ENCODE results near the gene TOP2B. TPM values are rescaled to one million over a fixed set of nuclear protein-coding genes. Genes with fewer than 3 reads are reported as not detected.

Gene TOP2B
- total and polyA plus RNA-seq, 4 donors: 32.7 to 260 (median 56.2) TPM

DNA sequence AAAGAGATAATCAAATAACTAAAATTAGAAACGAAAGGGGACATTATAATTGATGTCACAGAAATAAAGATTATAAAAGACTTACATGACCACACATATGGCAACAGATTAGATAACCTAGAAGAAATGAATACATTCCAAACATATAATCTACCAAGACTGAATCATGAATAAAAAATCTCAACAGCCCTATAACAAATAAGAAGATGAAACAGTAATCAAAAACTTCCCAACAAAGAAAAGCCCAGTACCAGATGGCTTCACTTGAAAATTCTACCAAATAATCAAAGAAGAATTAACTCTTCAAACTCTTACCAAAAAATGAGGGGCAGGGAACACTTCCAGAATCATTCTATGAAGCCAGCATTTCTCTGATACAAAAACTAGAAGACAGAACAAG is 11.8 kb downstream of the TOP2B start:
- DNase-seq: no peak
- Histone ChIP-seq H3K27ac (ENCODE audit: low read depth in 1 of 2, low read length in 1 of 2) (no peak overlapping the region), H3K27me3 (ENCODE audit: control insufficient read depth in 3 of 3, insufficient read depth in 3 of 3, low read length in 2 of 3) (no peaks in the 10 kb centered on the region), H3K36me3 (ENCODE audit: control insufficient read depth in 4 of 4, insufficient read depth in 4 of 4, low read length in 4 of 4) (peaks cover 0 to 6% (median 1%) of the 10 kb centered on the region in 4 donors), H3K9ac (ENCODE audit: insufficient read depth in 1 of 2, low read length in 2 of 2) (no peak overlapping the region), H3K4me1 (ENCODE audit: control insufficient read depth in 5 of 5, insufficient read depth in 5 of 5, low read length in 5 of 5) (peaks cover 0 to 16% (median 0%) of the 10 kb centered on the region in 5 donors), H3K9me3 (ENCODE audit: control insufficient read depth in 4 of 4, insufficient read depth in 3 of 4, low read length in 3 of 4) (peaks cover 0 to 12% (median under 1%) of the 10 kb centered on the region in 4 donors), H3K4me3 (no peak overlapping the region)
- TF ChIP-seq, protein P1, sequence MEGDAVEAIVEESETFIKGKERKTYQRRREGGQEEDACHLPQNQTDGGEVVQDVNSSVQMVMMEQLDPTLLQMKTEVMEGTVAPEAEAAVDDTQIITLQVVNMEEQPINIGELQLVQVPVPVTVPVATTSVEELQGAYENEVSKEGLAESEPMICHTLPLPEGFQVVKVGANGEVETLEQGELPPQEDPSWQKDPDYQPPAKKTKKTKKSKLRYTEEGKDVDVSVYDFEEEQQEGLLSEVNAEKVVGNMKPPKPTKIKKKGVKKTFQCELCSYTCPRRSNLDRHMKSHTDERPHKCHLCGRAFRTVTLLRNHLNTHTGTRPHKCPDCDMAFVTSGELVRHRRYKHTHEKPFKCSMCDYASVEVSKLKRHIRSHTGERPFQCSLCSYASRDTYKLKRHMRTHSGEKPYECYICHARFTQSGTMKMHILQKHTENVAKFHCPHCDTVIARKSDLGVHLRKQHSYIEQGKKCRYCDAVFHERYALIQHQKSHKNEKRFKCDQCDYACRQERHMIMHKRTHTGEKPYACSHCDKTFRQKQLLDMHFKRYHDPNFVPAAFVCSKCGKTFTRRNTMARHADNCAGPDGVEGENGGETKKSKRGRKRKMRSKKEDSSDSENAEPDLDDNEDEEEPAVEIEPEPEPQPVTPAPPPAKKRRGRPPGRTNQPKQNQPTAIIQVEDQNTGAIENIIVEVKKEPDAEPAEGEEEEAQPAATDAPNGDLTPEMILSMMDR (IDR thresholded peaks at IDR 0.05; ENCODE audit: control extremely low read depth, extremely low read depth): no peak
- WGBS, 2 donors: 63 to 88% methylated on average over 1 of the region's 1 CpG
- ATAC-seq (ENCODE audit: insufficient read depth, low FRiP score): no peak

DNA sequence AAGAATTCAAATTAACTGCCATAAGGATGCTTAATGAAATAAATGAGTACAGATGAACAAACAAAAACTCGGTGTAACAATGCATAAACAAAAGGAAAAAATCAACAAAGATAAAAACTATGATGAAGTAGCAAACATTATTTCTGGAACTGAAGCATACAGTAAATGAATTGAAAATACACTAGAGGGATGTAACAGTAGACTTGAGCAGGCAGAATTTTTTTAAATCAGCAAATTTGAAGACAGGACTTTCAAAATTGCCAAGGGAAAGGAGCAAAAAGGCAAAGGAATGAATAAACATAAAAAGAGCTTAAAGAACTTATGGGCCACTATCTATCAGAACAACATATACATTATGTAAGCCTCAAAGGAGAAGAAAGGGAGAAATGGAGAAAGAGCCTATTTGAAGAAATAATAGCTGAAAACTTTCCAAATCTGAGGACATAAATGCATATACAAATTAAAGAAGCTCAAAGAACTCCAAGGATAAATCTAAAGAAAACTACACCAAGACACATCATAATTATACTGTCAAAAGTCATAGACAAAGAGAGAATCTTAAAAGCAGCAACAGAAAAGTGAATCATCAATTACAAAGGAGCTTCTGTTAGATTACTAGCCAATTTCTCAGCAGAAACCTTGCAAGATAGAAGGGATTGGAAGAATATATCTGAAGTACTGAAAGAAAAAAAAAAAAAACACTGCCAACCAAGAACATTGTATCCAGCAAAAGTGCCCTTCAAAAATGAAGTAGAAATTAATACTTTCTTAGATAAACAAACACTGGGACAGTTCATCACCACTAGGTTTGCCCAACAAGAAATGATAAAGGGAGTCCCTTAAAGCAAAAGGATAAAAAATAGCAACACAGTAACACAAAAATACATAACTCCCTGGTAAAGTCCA is 15.5 kb downstream of the TOP2B start:
- Histone ChIP-seq H3K4me1 (ENCODE audit: control insufficient read depth in 5 of 5, insufficient read depth in 5 of 5, low read length in 5 of 5) (peaks cover 0 to 9% (median 0%) of the 10 kb centered on the region in 5 donors), H3K36me3 (ENCODE audit: control insufficient read depth in 4 of 4, insufficient read depth in 4 of 4, low read length in 4 of 4) (peaks cover 0 to 6% (median under 1%) of the 10 kb centered on the region in 4 donors), H3K9ac (ENCODE audit: insufficient read depth in 1 of 2, low read length in 2 of 2) (no peak overlapping the region), H3K27ac (ENCODE audit: low read depth in 1 of 2, low read length in 1 of 2) (no peak overlapping the region), H3K9me3 (ENCODE audit: control insufficient read depth in 4 of 4, insufficient read depth in 3 of 4, low read length in 3 of 4) (peaks cover 0 to 12% (median under 1%) of the 10 kb centered on the region in 4 donors), H3K27me3 (ENCODE audit: control insufficient read depth in 3 of 3, insufficient read depth in 3 of 3, low read length in 2 of 3) (no peaks in the 10 kb centered on the region), H3K4me3 (no peak overlapping the region)
- DNase-seq (peak in 1 of 3 donors; percentile 7), ATAC-seq (ENCODE audit: insufficient read depth, low FRiP score) (no peak)
- 80 to 82% methylated on average over 1 of the region's 1 CpG for WGBS, 2 donors
- TF ChIP-seq, protein P1 (IDR thresholded peaks at IDR 0.05; ENCODE audit: control extremely low read depth, extremely low read depth): no peak

DNA sequence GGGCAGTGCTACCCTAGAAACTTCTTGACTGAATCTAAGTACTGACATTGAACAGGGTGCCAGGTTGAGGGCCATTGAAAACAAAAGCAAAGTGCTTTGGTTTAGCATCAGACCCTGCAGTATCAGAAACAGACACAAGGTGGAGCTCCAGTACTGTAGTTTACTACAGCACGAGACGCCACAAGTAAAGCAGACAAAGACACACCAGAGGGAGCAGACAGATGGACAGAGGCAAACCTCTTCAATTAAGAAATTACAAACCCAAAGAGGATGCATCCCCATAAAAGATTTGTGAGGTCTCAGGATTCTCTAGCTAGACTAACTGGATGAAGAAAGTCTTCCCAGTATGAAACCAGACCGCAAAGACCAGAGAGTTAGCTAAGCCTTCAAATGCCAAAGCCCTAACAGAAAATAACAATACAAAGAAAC is 16.6 kb downstream of the TOP2B start:
- WGBS, 2 donors: 41 to 43% methylated on average over 3 of the region's 3 CpGs
- peaks cover 0 to 4% (median 0%) of the 10 kb centered on the region in 5 donors for H3K4me1 ChIP-seq (ENCODE audit: control insufficient read depth in 5 of 5, insufficient read depth in 5 of 5, low read length in 5 of 5)
- H3K27me3 ChIP-seq (ENCODE audit: control insufficient read depth in 3 of 3, insufficient read depth in 3 of 3, low read length in 2 of 3): no peaks in the 10 kb centered on the region
- no peak overlapping the region for H3K27ac ChIP-seq (ENCODE audit: low read depth in 1 of 2, low read length in 1 of 2)
- DNase-seq (peak; percentile 76 to 78 (median 78)), ATAC-seq (ENCODE audit: insufficient read depth, low FRiP score) (peak; percentile 91)
- H3K36me3 ChIP-seq (ENCODE audit: control insufficient read depth in 4 of 4, insufficient read depth in 4 of 4, low read length in 4 of 4): peaks cover 1 to 7% (median 4%) of the 10 kb centered on the region in 4 donors
- H3K9me3 ChIP-seq (ENCODE audit: control insufficient read depth in 4 of 4, insufficient read depth in 3 of 4, low read length in 3 of 4): peaks cover 0 to 12% (median under 1%) of the 10 kb centered on the region in 4 donors
- H3K9ac ChIP-seq (ENCODE audit: insufficient read depth in 1 of 2, low read length in 2 of 2): no peak overlapping the region
- no peak overlapping the region for H3K4me3 ChIP-seq
- TF ChIP-seq, protein P1 (IDR thresholded peaks at IDR 0.05; ENCODE audit: control extremely low read depth, extremely low read depth): peak; percentile 93

All from lung (tissue), 12 donors.